Naive B cell (primary cell): ENCODE measurements around the gene CD2AP. TPM values are rescaled to one million over a fixed set of nuclear protein-coding genes. Genes with fewer than 3 reads are reported as not detected.
A peak's percentile ranks its signal among the peaks of the same experiment; 100 is the strongest.

Source experiments
- ATAC-seq, 2 donors: fragments of 150-1000 bp; cut with Tn5 transposase; 2 replicates each; pipeline ENCODE4 v1.10.0; 2021; ENCODE audit warnings: low read depth in 2 of 2, mild to moderate bottlenecking in 2 of 2, moderate library complexity in 2 of 2
- DNase-seq: peaks from one replicate; pipeline ENCODE4 v3.0.0; 2022
- H3K27ac Mint-ChIP-seq, 6 donors: one replicate each; pipeline ENCODE4 v1.8.0; 2020 to 2022; ENCODE audit warnings: mild to moderate bottlenecking in 6 of 6, mixed read lengths in 6 of 6, moderate library complexity in 5 of 6, inconsistent platforms in 2 of 6
- H3K27me3 Mint-ChIP-seq, 3 donors: one replicate each; pipeline ENCODE4 v1.8.0; 2021 to 2022; ENCODE audit warnings: mixed read lengths in 3 of 3, mild to moderate bottlenecking in 1 of 3
- H3K36me3 Mint-ChIP-seq, 2 donors: one replicate each; pipeline ENCODE4 v1.8.0; 2020 to 2022; ENCODE audit warnings: mixed read lengths in 2 of 2, inconsistent platforms in 1 of 2, mild to moderate bottlenecking in 1 of 2
- H3K4me1 Mint-ChIP-seq, 3 donors: one replicate each; pipeline ENCODE4 v1.8.0; 2020 to 2022; ENCODE audit warnings: mixed read lengths in 3 of 3, inconsistent platforms in 1 of 3, mild to moderate bottlenecking in 1 of 3, moderate library complexity in 1 of 3
- H3K4me3 Mint-ChIP-seq, 8 donors: one replicate each; pipeline ENCODE4 v1.8.0; 2020 to 2022; ENCODE audit warnings: mild to moderate bottlenecking in 8 of 8, mixed read lengths in 8 of 8, moderate library complexity in 8 of 8, inconsistent platforms in 2 of 8
- H3K9me3 Mint-ChIP-seq, 7 donors: one replicate each; pipeline ENCODE4 v1.8.0; 2020 to 2022; ENCODE audit warnings: mixed read lengths in 7 of 7, mild to moderate bottlenecking in 5 of 7, inconsistent platforms in 2 of 7, moderate library complexity in 1 of 7
- polyA plus RNA-seq, 6 donors: library from polyadenylated mRNA; unstranded; fragments of 300-500 nt; fragmentation: Illumina TruSeq; gene quantifications; one replicate each; pipeline ENCODE4 v1.2.3, GENCODE V29; 2021; ENCODE audit warnings: low read depth in 6 of 6

The CD2AP gene
- polyA plus RNA-seq, 6 donors from 2014 or later, result 5.6 to 11.7 (median 9.0) TPM

GRCh38 chr6:47489995-47490394 is 12.4 kb downstream of the CD2AP start:
- Mint-ChIP-seq H3K9me3 (no peaks in the 10 kb centered on the region), H3K4me1 (peaks cover 35 to 60% (median 59%) of the 10 kb centered on the region in 3 donors), H3K36me3 (peaks cover 0 to 3% of the 10 kb centered on the region in 2 donors), H3K27ac (no peak overlapping the region), H3K4me3 (peak overlapping the region in 1 of 8 donors; percentile 30), H3K27me3 (no peaks in the 10 kb centered on the region)
- no peak for DNase-seq
- no peak for ATAC-seq

GRCh38 chr6:47490676-47491075 is 13.1 kb downstream of the CD2AP start:
- ATAC-seq (no peak), DNase-seq (no peak)
- H3K27ac Mint-ChIP-seq, result no peak overlapping the region
- no peaks in the 10 kb centered on the region for H3K27me3 Mint-ChIP-seq
- H3K4me3 Mint-ChIP-seq, result peak overlapping the region in 1 of 8 donors; percentile 15
- peaks cover 42 to 66% (median 64%) of the 10 kb centered on the region in 3 donors for H3K4me1 Mint-ChIP-seq
- peaks cover 0 to 3% of the 10 kb centered on the region in 2 donors for H3K36me3 Mint-ChIP-seq
- H3K9me3 Mint-ChIP-seq, result no peaks in the 10 kb centered on the region

GRCh38 chr6:47492355-47492754 is 14.8 kb downstream of the CD2AP start:
- H3K27me3 Mint-ChIP-seq, result no peaks in the 10 kb centered on the region
- peaks cover 42 to 68% (median 67%) of the 10 kb centered on the region in 3 donors for H3K4me1 Mint-ChIP-seq
- H3K9me3 Mint-ChIP-seq, result no peaks in the 10 kb centered on the region
- H3K27ac Mint-ChIP-seq, result peak overlapping the region in 1 of 6 donors; percentile 18
- no peak for ATAC-seq
- H3K4me3 Mint-ChIP-seq, result no peak overlapping the region
- peaks cover 0 to 3% of the 10 kb centered on the region in 2 donors for H3K36me3 Mint-ChIP-seq
- no peak for DNase-seq

DNA sequence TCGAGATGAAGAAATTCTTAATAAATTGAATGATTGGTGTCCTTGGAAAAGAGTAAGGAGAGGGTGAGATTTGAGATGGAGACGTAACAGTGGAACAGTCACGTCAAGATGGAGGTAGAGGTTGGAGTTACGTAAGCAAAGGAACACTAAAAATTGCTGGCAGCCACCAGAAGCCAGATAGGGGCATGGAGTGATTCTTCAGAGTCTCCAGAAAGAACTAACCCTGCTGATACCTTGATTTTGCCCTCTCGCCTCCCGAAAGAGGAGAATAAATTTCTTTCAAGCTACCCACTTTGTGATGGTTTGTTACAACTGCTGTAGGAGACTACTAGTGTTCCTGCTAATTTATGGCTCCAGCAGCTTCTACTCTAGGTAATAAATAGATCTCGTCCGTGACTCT is 17.6 kb downstream of the CD2AP start:
- Mint-ChIP-seq H3K27me3 (no peaks in the 10 kb centered on the region), H3K4me1 (peaks cover 55 to 87% (median 81%) of the 10 kb centered on the region in 3 donors), H3K9me3 (no peaks in the 10 kb centered on the region), H3K4me3 (no peak overlapping the region), H3K27ac (no peak overlapping the region), H3K36me3 (peaks cover 0 to under 1% of the 10 kb centered on the region in 2 donors)
- DNase-seq, result no peak
- ATAC-seq, result no peak

DNA sequence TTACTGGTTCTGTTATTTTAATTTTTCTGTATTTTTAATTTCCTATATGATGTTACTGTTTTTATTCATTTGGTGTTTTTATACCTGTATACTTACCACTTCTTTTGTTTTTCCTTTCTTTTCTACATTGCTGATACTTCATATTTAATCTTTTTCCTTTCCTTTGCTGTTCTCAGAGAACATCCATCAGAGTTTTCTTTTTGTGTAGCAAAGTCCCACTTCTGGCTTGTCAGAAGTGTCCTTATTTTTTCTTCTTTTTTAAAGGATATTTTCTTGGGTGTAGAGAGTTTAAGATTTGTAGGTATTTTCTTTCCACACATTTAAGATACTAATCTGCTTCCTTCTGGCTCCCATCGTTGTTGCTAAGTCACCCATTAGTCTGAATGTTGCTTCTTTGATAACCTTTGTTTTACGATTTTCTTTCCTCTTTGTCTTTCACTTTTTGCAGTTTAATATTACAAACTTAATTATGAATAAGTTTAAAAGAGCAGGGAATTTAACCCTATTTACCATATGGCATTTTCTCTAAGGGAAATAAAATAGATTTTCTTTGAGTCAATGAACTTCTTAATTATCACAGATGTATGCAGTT is 18.5 kb downstream of the CD2AP start:
- H3K27me3 Mint-ChIP-seq, result no peaks in the 10 kb centered on the region
- ATAC-seq (no peak), DNase-seq (no peak)
- peak overlapping the region in 1 of 8 donors; percentile 29 for H3K4me3 Mint-ChIP-seq
- H3K36me3 Mint-ChIP-seq, result no peaks in the 10 kb centered on the region
- peaks cover 58 to 85% (median 79%) of the 10 kb centered on the region in 3 donors for H3K4me1 Mint-ChIP-seq
- H3K27ac Mint-ChIP-seq, result peak overlapping the region in 3 of 6 donors; percentile 6 to 44 (median 33)
- no peaks in the 10 kb centered on the region for H3K9me3 Mint-ChIP-seq

GRCh38 chr6:47496935-47497579 is 19.5 kb downstream of the CD2AP start:
- Mint-ChIP-seq H3K27me3 (no peaks in the 10 kb centered on the region), H3K4me3 (peak overlapping the region in 2 of 8 donors; percentile 17 to 40), H3K27ac (peak overlapping the region in 2 of 6 donors; percentile 35 to 74), H3K4me1 (peaks cover 64 to 95% (median 85%) of the 10 kb centered on the region in 3 donors), H3K9me3 (no peaks in the 10 kb centered on the region), H3K36me3 (no peaks in the 10 kb centered on the region)
- ATAC-seq (no peak), DNase-seq (no peak)

DNA sequence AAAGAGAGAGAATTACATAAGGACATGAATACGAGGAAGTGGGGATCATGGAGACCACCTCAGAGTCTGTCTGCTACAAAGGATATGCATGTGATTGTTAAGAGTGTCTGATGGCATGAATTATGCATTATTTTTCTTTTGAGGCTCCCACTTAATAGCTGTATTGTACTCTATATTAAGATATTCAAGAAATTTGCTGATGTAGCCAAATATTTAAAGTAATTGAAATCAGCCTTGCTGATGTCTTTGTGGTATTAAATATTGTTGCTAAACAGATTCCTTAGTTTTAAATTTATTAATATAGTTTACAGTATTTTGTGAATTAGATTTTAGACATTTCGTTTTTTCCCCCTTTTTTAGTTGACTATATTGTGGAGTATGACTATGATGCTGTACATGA is 25.3 kb downstream of the CD2AP start:
- Mint-ChIP-seq H3K27ac (peak overlapping the region in 2 of 6 donors; percentile 62 to 73), H3K27me3 (no peaks in the 10 kb centered on the region), H3K9me3 (peaks cover 0 to 6% (median 0%) of the 10 kb centered on the region in 7 donors), H3K4me3 (no peak overlapping the region), H3K4me1 (peaks cover 34 to 52% (median 48%) of the 10 kb centered on the region in 3 donors), H3K36me3 (peaks cover 9 to 13% of the 10 kb centered on the region in 2 donors)
- DNase-seq, result no peak
- no peak for ATAC-seq

DNA sequence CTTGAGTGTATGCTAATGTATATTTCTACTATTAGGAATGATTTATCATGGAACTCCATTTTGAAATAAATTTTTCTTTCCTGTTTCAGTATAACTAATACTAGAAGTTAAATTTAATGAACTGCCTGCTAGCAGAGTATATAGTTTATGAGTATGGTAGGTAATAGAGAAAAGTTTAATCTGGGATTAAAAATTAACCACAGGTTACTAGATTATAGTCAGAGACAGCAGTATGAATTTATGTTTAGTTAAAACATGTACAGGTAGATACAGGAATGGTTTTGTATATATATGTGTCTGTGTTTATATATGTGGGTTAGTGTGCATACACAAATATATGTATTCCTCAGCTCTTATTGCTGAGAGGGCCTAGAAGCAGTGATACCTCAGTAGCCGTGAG is 32.3 kb downstream of the CD2AP start:
- Mint-ChIP-seq H3K9me3 (peaks cover 0 to 26% (median 16%) of the 10 kb centered on the region in 7 donors), H3K36me3 (peaks cover 32 to 34% of the 10 kb centered on the region in 2 donors), H3K27ac (no peak overlapping the region)

GRCh38 chr6:47512872-47513271 is 35.3 kb downstream of the CD2AP start:
- Mint-ChIP-seq H3K9me3 (peaks cover 0 to 20% (median 16%) of the 10 kb centered on the region in 7 donors), H3K27ac (peak overlapping the region in 1 of 6 donors; percentile 65), H3K36me3 (peaks cover 23 to 30% of the 10 kb centered on the region in 2 donors), H3K27me3 (no peaks in the 10 kb centered on the region), H3K4me3 (no peak overlapping the region), H3K4me1 (peaks cover 22 to 41% (median 31%) of the 10 kb centered on the region in 3 donors)
- DNase-seq, result no peak
- no peak for ATAC-seq

More for the DNA sequence above, 32.3 kb downstream of the CD2AP start:
- ATAC-seq (no peak), DNase-seq (no peak)
- Mint-ChIP-seq H3K27me3 (no peaks in the 10 kb centered on the region), H3K4me3 (peak overlapping the region in 1 of 8 donors; percentile 21), H3K4me1 (peaks cover 9 to 25% (median 22%) of the 10 kb centered on the region in 3 donors)

DNA sequence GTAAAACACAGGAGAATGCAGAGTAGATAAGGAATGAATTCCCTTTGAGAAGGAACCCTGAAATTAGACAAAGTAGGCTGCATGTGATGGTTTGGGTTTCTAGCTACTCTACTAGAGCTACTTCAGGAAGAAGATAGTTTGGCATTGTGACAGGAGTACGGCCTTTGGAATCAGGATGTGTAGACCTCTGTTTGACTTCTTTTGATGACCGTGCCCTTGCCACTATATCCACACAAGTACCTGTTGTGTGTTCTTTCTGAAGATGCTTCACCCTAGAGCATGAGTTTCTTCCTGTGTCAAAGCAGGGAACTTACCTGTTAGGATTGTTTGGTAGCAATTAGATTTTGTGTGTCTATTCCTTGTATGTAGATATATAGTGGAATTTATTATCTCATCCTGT is 41.7 kb downstream of the CD2AP start:
- Mint-ChIP-seq H3K4me1 (peaks cover 42 to 59% (median 56%) of the 10 kb centered on the region in 3 donors), H3K4me3 (no peak overlapping the region), H3K27me3 (no peaks in the 10 kb centered on the region), H3K9me3 (no peaks in the 10 kb centered on the region), H3K27ac (peak overlapping the region in 2 of 6 donors; percentile 19 to 62), H3K36me3 (peaks cover 1 to 9% of the 10 kb centered on the region in 2 donors)
- ATAC-seq (no peak), DNase-seq (no peak)

DNA sequence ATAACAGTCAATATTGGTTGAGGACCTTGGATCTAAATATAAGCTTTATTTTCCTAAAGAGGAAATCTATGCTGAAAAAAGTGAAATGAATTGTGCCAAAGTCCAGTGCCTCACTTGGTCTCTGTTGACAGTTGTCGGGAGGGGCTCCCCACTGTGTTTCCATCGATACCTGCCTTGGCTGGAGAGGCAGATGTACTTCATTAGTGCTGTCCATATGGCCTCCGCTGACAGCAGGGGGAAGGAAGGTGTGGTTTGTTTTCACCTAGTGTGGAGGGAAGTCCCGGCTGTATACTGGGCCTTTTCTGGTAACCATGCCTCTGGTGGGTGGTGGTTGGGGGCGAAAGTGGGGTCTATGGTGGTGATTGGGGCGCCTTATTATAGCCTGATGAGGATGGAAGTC is 42.7 kb downstream of the CD2AP start:
- H3K36me3 Mint-ChIP-seq, result peaks cover 0 to 9% of the 10 kb centered on the region in 2 donors
- DNase-seq (no peak), ATAC-seq (no peak)
- H3K27me3 Mint-ChIP-seq, result no peaks in the 10 kb centered on the region
- peak overlapping the region in 3 of 6 donors; percentile 20 to 62 (median 31) for H3K27ac Mint-ChIP-seq
- H3K4me3 Mint-ChIP-seq, result peak overlapping the region in 1 of 8 donors; percentile 6
- no peaks in the 10 kb centered on the region for H3K9me3 Mint-ChIP-seq
- peaks cover 45 to 59% (median 52%) of the 10 kb centered on the region in 3 donors for H3K4me1 Mint-ChIP-seq

- H3K36me3 Mint-ChIP-seq, result peaks cover 2% of the 10 kb centered on the region in 2 donors
- no peak for ATAC-seq
- H3K9me3 Mint-ChIP-seq, result no peaks in the 10 kb centered on the region
- peaks cover 44 to 64% (median 59%) of the 10 kb centered on the region in 3 donors for H3K4me1 Mint-ChIP-seq
- no peak for DNase-seq
- no peak overlapping the region for H3K4me3 Mint-ChIP-seq
- no peaks in the 10 kb centered on the region for H3K27me3 Mint-ChIP-seq
- peak overlapping the region in 1 of 6 donors; percentile 57 for H3K27ac Mint-ChIP-seq
Measured at GRCh38 chr6:47521961-47522360, 44.4 kb downstream of the CD2AP start.

- Mint-ChIP-seq H3K36me3 (peaks cover 6 to 10% of the 10 kb centered on the region in 2 donors), H3K4me1 (peaks cover 49 to 72% (median 55%) of the 10 kb centered on the region in 3 donors), H3K27ac (peak overlapping the region in 1 of 6 donors; percentile 12), H3K27me3 (no peaks in the 10 kb centered on the region), H3K9me3 (no peaks in the 10 kb centered on the region), H3K4me3 (no peak overlapping the region)
- no peak for DNase-seq
- ATAC-seq, result no peak
Measured at GRCh38 chr6:47524136-47524845, 46.7 kb downstream of the CD2AP start.
